GM12892 (cell line): ENCODE results near the gene TSPAN9.

Source experiments
- POLR2A ChIP-seq: IDR thresholded peaks from 2 replicates; pipeline ENCODE4 v1.6.1; 2011; ENCODE audit warnings: low read depth, low read length, control low read depth
- POLR2AphosphoS5 ChIP-seq: IDR thresholded peaks from 2 replicates; pipeline ENCODE4 v1.6.1; 2011; ENCODE audit warnings: low read depth, low read length, control low read depth

DNA sequence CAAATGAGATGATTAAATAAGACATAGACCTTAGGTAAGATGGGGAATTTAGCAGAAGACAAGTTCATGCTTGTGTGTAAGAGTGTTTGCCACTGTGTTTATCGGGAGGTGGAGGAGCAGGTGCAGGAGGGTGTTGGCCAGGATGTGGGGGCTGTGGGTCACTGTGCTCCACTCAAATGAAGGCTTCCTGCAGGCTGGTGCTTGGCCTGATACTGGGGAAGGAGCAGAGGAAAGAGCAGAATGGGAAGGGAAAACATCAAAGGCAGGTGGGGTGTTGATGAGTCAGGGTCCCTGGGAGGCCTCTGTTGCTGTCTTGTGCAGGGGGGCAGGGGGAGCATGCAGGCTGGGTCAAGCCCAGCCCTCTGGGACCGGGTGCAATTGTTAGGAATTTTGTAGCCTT is 126.5 kb downstream of the TSPAN9 start:
- no peak for TF ChIP-seq POLR2A
- TF ChIP-seq POLR2AphosphoS5, result no peak
